GM18508 (cell line): ENCODE data around the gene OR2F2.

ENCODE experiments used
- ATAC-seq: cut with Tn5 transposase; IDR thresholded peaks from one replicate; pipeline ENCODE4 v1.9.1; 2021; ENCODE audit warnings: moderate number of reproducible peaks; ENCODE audit not compliant: insufficient read depth, unreplicated experiment

The OR2F2 gene, protein sequence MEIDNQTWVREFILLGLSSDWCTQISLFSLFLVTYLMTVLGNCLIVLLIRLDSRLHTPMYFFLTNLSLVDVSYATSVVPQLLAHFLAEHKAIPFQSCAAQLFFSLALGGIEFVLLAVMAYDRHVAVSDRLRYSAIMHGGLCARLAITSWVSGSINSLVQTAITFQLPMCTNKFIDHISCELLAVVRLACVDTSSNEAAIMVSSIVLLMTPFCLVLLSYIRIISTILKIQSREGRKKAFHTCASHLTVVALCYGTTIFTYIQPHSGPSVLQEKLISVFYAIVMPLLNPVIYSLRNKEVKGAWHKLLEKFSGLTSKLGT

DNA sequence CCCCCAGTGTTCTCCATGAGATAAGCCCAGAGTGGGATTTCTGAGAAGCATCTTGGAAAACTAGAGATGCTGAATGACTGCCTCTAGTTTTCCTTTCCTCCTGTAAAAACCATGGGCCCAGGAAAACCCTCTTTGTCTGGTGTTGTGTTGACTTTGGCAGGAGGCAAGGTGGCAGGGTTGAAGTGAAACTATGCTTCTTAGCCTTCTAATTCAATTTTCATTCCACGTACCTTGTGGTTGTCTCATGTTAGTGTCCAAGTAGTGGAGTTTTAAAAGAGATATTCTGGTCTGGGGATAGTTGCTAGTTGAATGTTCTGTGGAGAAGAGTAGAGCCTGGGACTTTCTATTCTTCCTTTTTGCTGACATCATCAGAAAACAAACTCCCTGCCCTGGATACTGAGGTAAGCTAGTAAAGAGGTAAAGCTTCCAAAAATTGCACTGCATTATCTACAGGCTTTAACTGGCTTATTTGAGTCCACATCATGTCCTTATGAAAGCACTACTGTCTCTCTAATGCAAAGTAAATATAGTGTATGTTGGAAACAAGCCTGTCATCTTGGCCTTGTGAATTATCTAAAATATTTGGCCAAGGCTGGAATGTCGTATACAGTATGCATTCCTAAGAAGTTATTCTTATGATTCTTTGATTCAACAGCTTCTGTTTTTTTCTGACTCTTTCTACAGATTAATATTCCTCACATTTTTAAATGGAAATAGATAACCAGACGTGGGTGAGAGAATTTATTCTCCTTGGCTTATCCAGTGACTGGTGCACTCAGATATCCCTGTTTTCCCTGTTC lies at the start of gene OR2F2:
Gene OR2F2, plus strand, starts transcription at position 708 of the 800 bp plus-strand sequence. Its CDS starts 0 bp downstream, at position 708.
- ATAC-seq = no peak

DNA sequence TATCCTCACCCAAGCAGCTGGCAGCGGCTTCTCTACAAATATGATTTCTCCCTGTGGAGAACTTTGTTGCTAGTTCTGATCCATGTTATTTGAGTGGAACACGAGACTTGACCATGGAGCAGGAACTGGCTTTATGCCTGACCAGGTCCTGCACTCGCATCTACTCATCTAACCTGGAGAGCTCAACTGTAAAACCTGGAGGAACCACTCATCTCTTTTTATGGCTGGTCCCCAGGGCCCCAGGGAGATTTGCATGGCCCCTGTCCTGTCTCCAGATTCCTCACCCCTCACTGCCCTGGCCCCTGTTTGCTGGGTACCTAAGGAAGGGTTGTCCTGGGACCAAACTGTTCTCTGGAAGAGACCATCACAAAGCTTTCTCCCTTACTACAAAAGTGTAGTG lies 49.1 kb upstream of the OR2F2 start:
- no peak for ATAC-seq

DNA sequence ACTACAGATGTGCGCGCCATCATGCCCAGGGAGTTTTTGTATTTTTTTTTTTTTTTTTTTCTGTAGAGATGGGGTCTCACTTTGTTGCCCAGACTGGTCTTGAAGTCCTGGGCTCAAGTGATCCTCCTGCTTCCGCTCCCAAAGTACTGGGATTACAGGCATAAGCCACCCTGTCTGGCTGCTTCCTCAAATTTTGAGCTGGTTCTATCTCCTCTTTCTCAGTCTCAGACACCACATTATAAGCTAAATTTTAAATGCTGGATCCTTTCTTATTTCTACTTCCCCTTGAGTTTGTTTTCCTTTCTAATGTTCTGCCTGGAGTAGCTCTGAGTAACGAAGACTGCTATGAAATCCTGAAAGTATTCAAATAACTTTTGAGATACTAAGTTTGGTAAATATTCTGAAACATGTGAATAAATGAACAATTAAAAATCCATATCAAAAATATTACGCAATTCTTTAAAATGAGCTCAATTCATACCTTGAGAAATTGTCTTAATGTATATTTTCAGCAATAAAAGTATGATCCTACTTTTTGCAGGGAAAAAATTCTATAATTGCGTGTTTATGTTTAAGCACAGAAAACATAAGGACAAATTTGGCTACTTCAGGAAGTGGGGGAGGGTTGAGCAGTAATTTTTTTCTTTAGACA lies 48.1 kb upstream of the OR2F2 start:
- no peak for ATAC-seq

DNA sequence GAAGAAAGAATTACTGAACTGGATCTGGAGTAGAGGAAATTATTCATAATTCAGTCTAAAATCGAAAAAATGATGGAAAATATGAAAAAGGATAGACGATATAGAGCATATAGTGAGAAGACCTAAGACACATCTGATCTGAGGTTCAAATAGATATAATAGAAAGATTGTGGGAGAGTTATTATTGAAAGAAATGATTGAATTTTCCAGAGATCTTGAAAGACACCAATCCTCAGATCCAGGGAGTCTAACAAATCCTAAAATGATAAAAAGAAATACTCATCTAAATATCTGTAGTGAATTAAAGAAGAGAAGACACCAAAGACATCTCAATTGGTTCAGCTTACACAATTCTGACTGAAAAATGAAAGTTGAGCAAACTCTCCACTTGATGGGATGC lies 46.0 kb upstream of the OR2F2 start:
- ATAC-seq = no peak

DNA sequence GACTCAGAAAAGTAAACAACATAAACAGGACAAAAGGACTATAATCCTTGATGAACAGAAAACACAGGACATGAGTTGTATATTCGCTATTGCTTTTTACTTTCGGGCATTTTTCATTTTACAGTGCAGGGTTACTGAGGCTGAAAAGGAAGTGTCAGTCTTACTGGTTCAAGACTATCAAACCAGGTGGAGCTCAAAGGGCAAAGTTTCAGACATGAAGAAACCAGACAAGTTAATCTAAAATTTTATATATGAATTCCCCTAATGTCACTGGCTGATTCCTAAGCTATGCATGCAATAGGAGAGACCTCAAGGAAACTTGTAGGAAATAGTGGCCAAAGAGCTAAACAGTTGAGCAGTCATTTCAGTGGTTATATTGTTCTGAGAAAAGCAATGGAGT lies 44.5 kb upstream of the OR2F2 start:
- no peak for ATAC-seq

DNA sequence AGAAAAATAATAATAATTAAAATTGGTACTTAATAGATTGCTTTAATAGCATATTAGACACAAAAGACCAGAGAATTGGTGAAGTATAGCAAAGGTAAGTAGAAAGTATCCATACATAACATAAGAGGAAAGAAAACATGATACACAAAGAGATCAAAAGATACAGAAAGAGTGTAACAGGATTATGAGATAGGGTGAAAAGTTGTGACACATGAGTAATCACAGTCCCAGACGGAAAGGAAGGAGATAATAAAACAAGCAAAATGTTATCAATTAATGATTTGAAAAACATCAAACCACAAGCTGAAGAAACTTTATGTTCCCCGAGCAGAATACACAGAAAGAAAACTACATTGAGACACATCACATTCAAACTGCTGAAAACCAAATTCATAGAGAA lies 43.6 kb upstream of the OR2F2 start:
- ATAC-seq = no peak

DNA sequence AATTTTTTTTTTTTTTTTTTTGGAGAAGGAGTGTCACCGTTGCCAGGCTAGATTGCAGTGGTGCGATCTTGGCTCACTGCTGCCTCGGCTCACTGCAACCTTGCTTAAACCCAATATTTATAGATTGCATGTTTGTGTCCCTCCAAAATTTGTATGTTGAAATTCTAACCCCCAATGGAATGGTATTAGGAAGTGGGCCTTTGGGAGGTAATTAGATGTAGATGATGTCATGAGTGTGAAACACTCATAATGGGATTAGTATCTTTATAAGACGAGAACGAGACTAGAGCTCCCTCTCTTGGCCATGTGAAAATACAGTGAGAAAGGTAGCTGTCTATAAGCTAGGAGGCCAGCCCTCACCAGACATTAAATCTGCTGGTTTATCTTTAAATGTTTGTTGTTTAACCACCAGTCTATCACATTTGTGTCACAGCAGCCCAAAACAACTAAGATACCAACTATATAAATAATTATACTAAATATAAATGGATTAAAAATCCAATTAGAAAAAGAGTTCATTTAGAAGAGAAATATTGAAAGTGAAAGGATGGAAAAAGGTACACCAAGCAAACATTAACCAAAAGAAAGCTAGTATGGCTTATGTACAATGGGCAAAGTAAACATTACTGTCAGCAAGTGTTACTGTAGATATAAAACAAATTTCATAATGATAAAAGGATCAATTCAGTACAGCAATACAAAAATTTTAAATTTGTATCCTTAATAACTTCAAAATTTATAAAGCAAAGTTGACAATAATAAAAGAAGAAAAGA lies 42.3 kb upstream of the OR2F2 start:
- peak; percentile 94 for ATAC-seq

DNA sequence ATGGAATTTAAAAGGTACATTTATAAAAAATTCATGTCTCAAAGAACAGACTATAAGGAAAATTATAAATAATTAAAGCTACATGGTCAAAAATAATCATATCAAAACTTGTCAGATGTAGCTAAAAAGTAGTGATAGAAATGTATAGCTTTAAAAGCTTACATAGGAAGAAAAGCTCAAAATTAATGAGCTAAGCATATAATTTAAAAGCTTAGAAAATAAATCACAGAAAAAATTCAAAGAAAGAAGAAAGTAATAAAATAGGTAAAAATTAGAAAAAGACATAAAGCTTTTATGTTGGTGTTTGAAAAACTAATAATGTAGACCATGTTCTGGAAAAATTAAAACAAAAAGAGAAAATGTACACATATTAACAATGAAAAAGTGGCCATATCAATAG lies 38.4 kb upstream of the OR2F2 start:
- ATAC-seq = no peak

DNA sequence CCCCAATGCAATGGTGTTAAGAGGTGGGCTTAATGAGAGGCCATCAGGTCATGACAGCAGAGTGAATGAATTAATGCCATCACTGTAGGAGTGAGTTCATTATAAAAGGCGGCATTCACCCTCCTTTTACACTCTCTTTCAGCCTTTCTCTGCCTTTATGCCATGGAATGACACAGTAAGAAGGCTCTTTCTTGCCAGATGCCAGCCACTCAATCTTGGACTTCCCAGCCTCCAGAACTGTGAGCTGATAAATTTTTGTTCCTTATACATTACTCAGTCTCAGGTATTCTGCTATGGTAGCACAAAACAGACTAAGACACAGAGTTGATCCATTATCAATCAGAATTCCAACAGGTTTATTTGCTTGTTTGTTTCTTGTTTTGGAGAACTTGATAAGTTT lies 36.2 kb upstream of the OR2F2 start:
- no peak for ATAC-seq

DNA sequence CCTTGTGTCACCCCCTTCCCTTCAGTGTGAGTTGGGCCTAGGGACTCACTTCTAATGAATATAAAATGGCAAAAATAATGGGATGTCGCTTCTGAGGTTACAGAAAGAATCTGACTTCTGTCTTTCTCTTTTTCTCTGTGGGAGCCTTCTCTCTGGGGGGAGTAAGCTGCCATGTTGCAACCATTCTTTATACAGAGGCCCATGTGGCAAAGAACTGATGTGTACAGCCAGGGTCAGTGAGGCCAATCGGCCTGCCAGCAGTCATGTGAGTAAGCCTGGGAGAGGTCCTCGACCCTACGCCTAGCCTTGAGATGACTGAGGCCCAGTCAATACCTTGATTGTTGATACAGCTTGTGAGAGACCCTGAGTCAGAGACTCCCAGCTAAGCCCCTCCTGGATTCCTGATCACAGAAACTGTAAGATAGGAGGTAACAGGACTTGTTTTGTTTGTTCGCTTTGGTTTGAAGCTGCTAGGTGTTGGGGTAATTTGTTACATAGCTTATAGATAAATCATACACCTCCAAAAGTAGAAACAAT lies 34.7 kb upstream of the OR2F2 start:
- no peak for ATAC-seq

DNA sequence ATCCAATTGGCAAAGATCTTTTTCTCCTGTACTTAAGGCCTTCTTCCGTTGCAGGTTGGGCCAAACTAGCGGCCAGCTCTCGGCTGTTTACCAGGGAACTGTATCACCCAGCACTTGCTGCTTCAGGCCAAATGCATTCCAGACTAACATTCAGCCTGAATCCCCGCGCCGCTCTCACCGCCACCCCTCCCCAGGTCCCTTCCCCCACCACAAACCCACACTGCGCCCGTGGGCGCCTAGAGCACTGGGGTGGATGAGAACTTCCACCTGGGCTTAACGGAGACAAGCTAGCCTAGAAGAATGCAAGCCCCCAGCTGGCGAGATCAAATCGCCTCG lies 33.7 kb upstream of the OR2F2 start:
- peak; percentile 7 for ATAC-seq

DNA sequence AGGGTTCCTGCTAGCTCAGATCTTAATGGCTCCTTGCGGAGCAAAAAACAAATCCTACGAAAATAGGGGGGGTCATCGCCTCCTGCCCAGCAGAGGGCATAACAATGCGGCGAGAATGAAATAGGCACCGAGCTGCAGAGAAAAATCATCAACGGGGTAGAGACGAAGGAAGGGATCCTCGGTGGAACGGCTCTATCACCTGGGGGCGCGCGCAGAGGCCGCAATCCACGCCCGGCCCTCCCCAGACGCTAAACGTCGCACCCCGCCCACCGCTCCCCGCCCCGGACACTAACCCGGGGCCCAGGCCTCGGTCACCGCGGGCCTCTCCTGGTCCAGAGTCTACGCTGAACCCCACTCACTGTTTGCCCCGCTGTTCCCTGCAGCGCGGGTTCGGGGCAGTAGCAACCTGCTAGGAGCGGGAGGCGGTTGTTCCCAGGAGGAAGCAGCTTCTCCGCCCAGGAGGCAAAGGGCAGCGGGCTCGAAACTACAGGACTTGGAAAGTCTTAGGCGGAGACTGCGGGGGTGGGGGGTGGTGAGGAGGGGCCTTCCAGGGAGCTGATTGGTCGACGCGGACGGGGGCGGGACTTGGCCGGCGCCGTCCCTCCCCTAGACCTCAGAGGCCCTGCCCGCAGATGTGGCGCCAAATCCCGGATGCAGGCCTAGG lies 33.2 kb upstream of the OR2F2 start, which contains the start of gene TCAF1:
Gene TCAF1, minus strand, starts transcription at position 509 of the 664 bp plus-strand sequence. CDS start 25,568 bp downstream, outside the sequence.
- ATAC-seq = peak; percentile 76

DNA sequence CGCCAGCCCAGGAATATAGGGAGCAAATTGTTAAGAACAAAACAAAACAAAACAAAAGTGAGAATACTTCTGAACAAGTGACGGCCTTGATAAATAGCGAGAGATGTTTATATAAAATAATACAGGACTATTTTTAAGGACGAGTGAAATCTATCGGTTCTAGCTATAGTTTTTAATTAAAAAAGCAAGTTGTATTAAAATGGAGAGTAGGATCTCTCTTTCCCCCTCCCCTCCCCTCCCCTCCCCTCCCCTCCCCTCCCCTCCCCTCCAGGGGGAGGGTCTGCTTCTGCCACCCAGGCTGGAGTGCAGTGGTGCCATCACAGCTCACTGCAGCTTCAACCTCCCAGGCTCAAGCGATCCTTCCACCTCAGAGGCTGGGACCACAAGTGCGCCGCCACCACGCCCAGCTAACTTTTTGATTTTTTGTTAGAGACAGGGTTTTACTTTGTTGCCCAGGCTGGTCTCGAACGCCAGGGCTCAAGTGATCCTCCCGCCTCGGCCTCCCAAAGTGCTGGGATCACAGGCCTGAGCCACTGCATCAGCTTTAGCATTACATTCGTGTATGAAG lies 32.6 kb upstream of the OR2F2 start:
- no peak for ATAC-seq

DNA sequence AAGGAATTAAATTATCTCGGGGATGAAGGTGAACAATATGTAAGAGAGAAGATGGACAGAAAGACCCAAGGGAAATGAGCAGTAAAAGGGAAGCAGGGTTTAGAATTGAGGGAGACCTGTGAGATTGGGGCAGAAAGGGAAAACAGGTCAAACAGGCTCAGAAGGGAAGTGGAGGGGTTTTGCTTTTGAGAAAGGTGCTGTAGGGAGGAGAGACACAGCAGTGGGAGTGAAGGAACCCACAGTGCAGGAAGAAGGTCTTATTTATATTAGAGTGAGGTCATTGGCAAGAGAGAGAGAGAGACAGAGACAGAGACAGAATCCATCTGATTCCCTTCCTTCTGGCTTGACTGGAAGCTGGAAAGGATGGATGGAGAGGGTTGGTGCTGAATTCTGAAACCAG lies 29.5 kb upstream of the OR2F2 start:
- ATAC-seq = no peak

DNA sequence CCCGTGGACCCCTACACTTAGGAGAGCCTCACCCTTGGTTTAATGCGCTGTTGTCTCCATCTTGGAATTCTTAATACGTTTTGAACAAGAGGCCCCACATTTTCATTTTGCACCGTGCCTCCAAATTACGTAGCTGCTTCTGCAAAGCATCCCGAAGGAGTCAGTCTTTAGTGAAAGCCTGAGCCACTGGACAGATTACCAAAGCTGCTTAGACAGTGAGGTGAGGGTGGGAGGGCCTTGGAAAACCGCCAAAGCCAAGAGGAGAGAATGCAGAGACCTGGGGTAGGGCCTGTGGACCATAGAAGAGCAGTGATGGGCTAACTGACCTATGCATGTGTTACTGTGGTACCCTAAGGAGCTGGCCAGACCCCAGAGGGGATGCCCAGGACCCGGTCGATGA lies 28.9 kb upstream of the OR2F2 start:
- ATAC-seq = no peak

DNA sequence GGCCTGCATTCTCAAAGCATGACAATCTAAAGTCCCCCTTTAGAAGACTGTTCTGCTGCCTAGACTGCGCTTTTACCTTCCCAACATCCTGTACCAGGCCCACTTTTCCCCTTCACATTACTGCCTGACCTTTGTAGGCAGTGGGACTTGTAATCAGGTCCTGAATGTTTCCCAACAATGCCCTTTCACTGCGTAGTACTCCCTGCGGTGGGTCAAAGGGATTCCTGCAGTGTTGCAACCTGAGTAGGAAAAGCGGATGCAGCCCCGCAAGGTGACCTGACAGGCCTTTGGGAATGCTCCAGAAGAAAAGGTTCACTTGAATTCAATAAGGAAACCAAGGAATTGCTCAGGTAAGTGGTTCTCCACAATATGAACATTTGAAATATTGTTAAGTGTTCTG lies 28.1 kb upstream of the OR2F2 start:
- ATAC-seq = no peak

DNA sequence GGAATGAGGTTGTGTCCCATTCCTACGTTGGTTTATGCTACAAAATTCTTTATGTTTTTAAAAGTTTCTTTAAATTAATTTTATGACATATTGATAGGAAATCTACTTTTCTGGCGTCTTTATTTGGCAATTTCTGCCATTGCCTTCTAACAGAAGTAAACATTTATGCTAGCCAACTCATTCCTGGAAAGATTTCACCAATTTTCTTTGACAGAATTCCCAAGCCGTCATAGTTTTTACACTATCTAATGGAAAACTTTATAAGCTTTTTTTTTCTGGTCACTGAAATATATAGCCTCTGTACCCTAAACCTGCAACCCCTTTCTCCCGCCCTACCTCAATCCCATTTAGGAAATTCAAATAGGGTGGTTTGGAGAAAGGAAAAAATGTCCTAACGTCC lies 26.9 kb upstream of the OR2F2 start:
- no peak for ATAC-seq

DNA sequence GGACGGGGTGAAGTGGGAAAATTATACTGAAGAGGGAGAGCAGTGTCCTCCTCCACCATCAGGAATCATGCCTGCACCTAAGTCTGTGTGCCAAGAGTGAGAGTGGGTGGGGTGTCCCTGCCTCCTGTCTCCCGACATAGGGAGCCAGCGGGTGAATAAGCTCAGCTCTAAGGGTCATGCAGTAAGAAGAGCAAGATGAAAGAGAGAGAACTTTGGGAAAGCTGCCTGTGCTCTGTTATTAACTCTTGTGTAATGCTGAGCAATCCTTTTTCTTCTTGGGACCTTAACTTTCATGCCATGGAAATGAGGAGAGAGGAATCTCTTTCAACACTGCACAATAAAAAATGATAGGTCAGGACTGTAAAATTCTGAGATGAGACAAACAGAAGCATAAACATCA lies 25.2 kb upstream of the OR2F2 start:
- no peak for ATAC-seq

DNA sequence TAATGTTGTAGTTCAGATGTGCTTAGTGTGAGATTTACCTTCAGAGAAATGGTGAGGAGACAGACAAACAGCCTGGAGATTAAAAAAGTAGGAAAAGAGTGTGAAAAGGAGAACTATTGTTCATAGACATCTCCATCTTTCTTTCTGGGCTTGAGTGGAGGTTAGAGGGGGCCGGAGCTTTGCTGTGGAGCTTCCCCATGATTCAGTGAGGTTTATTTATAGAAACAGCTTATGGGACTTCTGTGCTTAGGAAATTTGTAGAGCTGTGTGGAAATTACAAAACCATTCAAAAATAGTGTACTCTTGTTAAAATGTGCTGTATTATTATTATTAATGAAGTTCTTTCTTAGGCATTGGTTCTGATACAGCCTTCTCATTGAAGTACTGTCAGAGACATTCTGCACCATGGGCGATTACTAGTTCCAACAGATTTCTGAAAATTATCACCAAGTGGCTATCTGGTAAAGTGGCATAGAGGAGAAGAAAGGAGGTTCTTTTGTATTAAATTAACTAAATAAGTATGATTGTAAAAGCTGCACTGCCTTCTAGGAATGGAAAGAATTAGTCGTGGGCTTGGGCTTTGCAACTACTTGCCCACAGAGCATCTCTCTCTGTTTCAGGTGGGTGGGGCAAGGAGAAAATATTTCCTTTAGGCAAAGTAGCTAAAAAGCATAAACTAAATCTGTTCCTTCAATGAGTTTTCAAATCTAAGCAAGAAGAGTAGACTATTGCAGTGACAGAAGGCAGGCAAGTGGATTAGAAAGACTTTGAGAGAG lies 24.4 kb upstream of the OR2F2 start:
- ATAC-seq = no peak
